ENCODE measurements around the gene RMND5A.

The RMND5A gene

GRCh38 chr2:86744152-86744551 is 24.1 kb downstream of the RMND5A start:
- ChIA-PET POLR2A (ENCODE audit: low non-redundant PET) (no interaction called here), CTCF (no interaction called here)
- no peak for TF ChIP-seq CTCF (conservative IDR thresholded peaks at IDR 0.05; ENCODE audit: low read depth)
- H3K27ac ChIP-seq, result no peak overlapping the region
- no peak for DNase-seq (ENCODE audit: low spot score)

- TF ChIP-seq CTCF (conservative IDR thresholded peaks at IDR 0.05; ENCODE audit: low read depth), result no peak
- ChIA-PET CTCF (no interaction called here), POLR2A (ENCODE audit: low non-redundant PET) (no interaction called here)
- DNase-seq (ENCODE audit: low spot score), result no peak
- H3K27ac ChIP-seq, result no peak overlapping the region
Measured at GRCh38 chr2:86746939-86747338, 26.8 kb downstream of the RMND5A start.

GRCh38 chr2:86747711-86748639 is 27.9 kb downstream of the RMND5A start:
- no peak overlapping the region for H3K27ac ChIP-seq
- TF ChIP-seq CTCF (conservative IDR thresholded peaks at IDR 0.05; ENCODE audit: low read depth), result no peak
- DNase-seq (ENCODE audit: low spot score), result peak; percentile 41
- CTCF ChIA-PET, result no interaction called here
- POLR2A ChIA-PET (ENCODE audit: low non-redundant PET), result no interaction called here

GRCh38 chr2:86750240-86750839 is 30.2 kb downstream of the RMND5A start:
- no peak overlapping the region for H3K27ac ChIP-seq
- no peak for TF ChIP-seq CTCF (conservative IDR thresholded peaks at IDR 0.05; ENCODE audit: low read depth)
- DNase-seq (ENCODE audit: low spot score), result no peak
- CTCF ChIA-PET, result no interaction called here
- POLR2A ChIA-PET (ENCODE audit: low non-redundant PET), result no interaction called here

- no peak for TF ChIP-seq CTCF (conservative IDR thresholded peaks at IDR 0.05; ENCODE audit: low read depth)
- CTCF ChIA-PET, result no interaction called here
- POLR2A ChIA-PET (ENCODE audit: low non-redundant PET), result no interaction called here
- no peak for DNase-seq (ENCODE audit: low spot score)
- H3K27ac ChIP-seq, result no peak overlapping the region
Measured at GRCh38 chr2:86751778-86752177, 31.7 kb downstream of the RMND5A start.

- ChIA-PET POLR2A (ENCODE audit: low non-redundant PET) (no interaction called here), CTCF (interaction anchor here (0.6 kb wide), 1 partner anchor 237 kb away, joined by 8 read pairs; no protein-coding TSS in a partner anchor)
- no peak overlapping the region for H3K27ac ChIP-seq
- no peak for TF ChIP-seq CTCF (conservative IDR thresholded peaks at IDR 0.05; ENCODE audit: low read depth)
- DNase-seq (ENCODE audit: low spot score), result no peak
Measured at GRCh38 chr2:86752934-86753333, 32.8 kb downstream of the RMND5A start.

Measured in RWPE1 (cell line).